HFF-Myc (cell line): ENCODE measurements around the gene UBE4B.
"Not testable (repeated sequence)": the region's sequence is repeated elsewhere in the genome, so short reads cannot be mapped to it uniquely, and the experiment has no call there.

ENCODE experiments used
- DNase-seq: peaks from one replicate; pipeline ENCODE4 v3.0.0-alpha.2; 2011; ENCODE audit warnings: low read depth; ENCODE audit errors: extremely low read depth
- H3K4me3 ChIP-seq: replicated peaks from 2 replicates; pipeline ENCODE4 v1.5.1; 2011; ENCODE audit warnings: low read depth, mild to moderate bottlenecking, control low read depth, low read length
- CTCF ChIP-seq: IDR thresholded peaks from 2 replicates; pipeline ENCODE4 v1.5.1; 2012; ENCODE audit warnings: mild to moderate bottlenecking, low read depth, low read length, control low read depth; ENCODE audit errors: missing control alignments

UBE4B gene

GRCh38 chr1:10068605-10069294, 36.0 kb downstream of the UBE4B start:
- no peak for TF ChIP-seq CTCF
- DNase-seq: no peak
- no peak overlapping the region for H3K4me3 ChIP-seq

GRCh38 chr1:10070206-10070605, 37.4 kb downstream of the UBE4B start:
- no peak overlapping the region for H3K4me3 ChIP-seq
- DNase-seq: no peak
- no peak for TF ChIP-seq CTCF

- H3K4me3 ChIP-seq: no peak overlapping the region
- TF ChIP-seq CTCF: no peak
- no peak for DNase-seq
Observed at GRCh38 chr1:10071640-10072039, 38.9 kb downstream of the UBE4B start.

- not testable (repeated sequence) for DNase-seq, H3K4me3 ChIP-seq
Observed at GRCh38 chr1:10073371-10073770, 40.6 kb downstream of the UBE4B start.

- DNase-seq: peak; percentile 88
- H3K4me3 ChIP-seq: no peak overlapping the region
- no peak for TF ChIP-seq CTCF
Observed at GRCh38 chr1:10074059-10074851, 41.5 kb downstream of the UBE4B start.

GRCh38 chr1:10074852-10075730, 42.3 kb downstream of the UBE4B start:
- H3K4me3 ChIP-seq: no peak overlapping the region
- TF ChIP-seq CTCF: no peak
- DNase-seq: no peak

GRCh38 chr1:10075732-10076131, 43.0 kb downstream of the UBE4B start:
- no peak for DNase-seq
- TF ChIP-seq CTCF: no peak
- H3K4me3 ChIP-seq: no peak overlapping the region
